ENCODE measurements around the gene SCAMP3. TPM values are rescaled to one million over a fixed set of nuclear protein-coding genes. Genes with fewer than 3 reads are reported as not detected.

SCAMP3 gene
- total RNA-seq, 1 experiment from 2014 or later: 64.2 TPM

- DNase-seq (ENCODE audit: low read depth, low spot score): no peak
- POLR2A ChIA-PET: no interaction called here
- H2AFZ ChIP-seq (ENCODE audit: low read depth, low read length, poor library complexity, severe bottlenecking): no peak overlapping the region
These were observed 47.4 kb upstream of the SCAMP3 start for GRCh38 chr1:155309423-155310021.

DNA sequence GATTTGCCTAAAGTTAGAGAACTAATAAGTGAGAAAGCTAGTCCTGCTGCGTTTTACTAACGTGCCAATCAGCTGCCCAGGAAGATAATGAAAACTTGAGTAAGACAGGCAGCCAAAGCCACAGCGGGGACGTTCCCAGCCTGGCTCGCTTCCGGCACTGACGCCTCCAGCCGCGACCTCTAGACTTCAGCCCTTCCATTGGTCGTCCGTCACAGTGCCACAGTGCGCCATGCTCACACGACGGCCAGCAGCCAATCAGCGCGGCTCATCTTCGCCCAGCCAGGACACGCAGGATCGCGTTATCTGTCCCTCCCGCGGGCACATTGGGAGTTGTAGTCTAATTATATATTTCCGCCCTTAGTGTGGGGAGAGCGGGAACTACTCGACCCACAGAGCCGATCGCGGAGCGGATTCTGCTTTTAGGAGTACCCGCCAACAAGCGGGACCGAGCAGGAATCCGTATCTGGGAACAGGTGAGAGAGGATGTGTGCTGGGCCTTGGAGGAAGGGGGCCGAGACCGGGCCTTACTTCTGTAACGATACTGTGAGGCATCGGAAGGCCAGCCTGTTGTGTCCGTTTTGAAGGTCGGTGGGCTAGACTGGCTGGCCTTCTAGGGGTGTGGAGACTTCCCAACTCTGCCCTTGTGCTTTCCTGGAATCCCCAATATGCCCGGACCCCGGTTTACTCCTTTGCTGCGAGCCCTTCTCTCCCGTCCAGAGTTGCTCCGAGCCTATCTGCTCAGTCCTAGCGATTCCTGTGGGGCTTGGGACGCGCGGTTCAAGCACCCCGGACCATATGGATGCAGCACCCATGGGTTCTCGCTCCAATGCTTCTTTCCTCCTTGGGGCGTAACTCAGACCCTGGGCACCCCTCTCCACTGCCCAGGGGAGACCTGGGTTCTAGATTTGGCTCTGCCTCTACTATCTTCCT, 46.6 kb upstream of the SCAMP3 start, which contains the start of gene FDPS:
Gene FDPS (plus strand): TSS at position 374 of the 930 bp plus-strand sequence. CDS start 924 bp downstream, outside the sequence.
- Histone ChIP-seq H3K4me1 (ENCODE audit: control insufficient read depth in 1 of 2, insufficient read depth in 2 of 2, low read length in 2 of 2) (peaks cover 8 to 26% of the 10 kb centered on the region in 2 experiments; a peak in 3 of 4 replicates), H3K4me3 (replicated peaks in 1 of 2; ENCODE audit: low read depth in 1 of 2, low read length in 2 of 2) (peak within 1 kb of the TSS; percentile 82 to 99), H2AFZ (ENCODE audit: low read depth, low read length, poor library complexity, severe bottlenecking) (no peak within 1 kb of the TSS), H3K9ac (ENCODE audit: low read length) (peak within 1 kb of the TSS; percentile 96), H3K79me2 (ENCODE audit: insufficient read depth, low read length) (peaks cover 47% of the 10 kb centered on the region), H3K9me3 (ENCODE audit: control insufficient read depth in 1 of 2, insufficient read depth in 1 of 2, low read depth in 1 of 2, low read length in 2 of 2) (no peaks in the 10 kb centered on the region), H3K9me2 (ENCODE audit: insufficient read depth) (no peaks in the 10 kb centered on the region), H4K20me1 (ENCODE audit: insufficient read depth) (no peaks in the 10 kb centered on the region), H3K36me3 (ENCODE audit: control insufficient read depth in 1 of 2, insufficient read depth in 2 of 2, low read length in 2 of 2) (peaks cover 0 to 17% of the 10 kb centered on the region in 2 experiments; a peak in 2 of 4 replicates), H3K4me2 (ENCODE audit: low read length) (peak within 1 kb of the TSS; percentile 89), H3K27ac (ENCODE audit: low read depth, low read length) (peak within 1 kb of the TSS; percentile 88), H3K27me3 (ENCODE audit: insufficient read depth, low read length) (no peaks in the 10 kb centered on the region)
- ChIA-PET CTCF (interaction anchor here (0.6 to 1.9 kb wide), 3 partner anchors 15 to 58 kb away, joined by 3 to 12 read pairs (median 7); partner anchors contain the start of gene CLK2), POLR2A (interaction anchor here (0.6 to 1.4 kb wide), 4 partner anchors 15 to 34 kb away, joined by 3 to 5 read pairs (median 4); partner anchors contain the start of gene HCN3), RAD21 (ENCODE audit: low non-redundant PET in 1 of 2, low total read pairs in 2 of 2, uncharacterized antibody in 2 of 2, unreplicated experiment in 2 of 2) (interaction anchor here in 1 of 2 experiments (1.4 kb wide), 1 partner anchor 31 kb away, joined by 8 read pairs; no protein-coding TSS in a partner anchor)
- ATAC-seq (peak; percentile 96), DNase-seq (ENCODE audit: low read depth, low spot score) (peak; percentile 96)
- intact Hi-C loops (cut with micrococcal nuclease): loop anchor here (5.0 kb wide), 1 partner anchor 56 kb away; no protein-coding TSS in a partner anchor
- BruUV-seq (replicated peaks): TSS peak; percentile 94
- TF ChIP-seq POLR2AphosphoS5 (IDR thresholded peaks at IDR 0.05; ENCODE audit: low read depth, low read length) (peak; percentile 86), JUND (IDR thresholded peaks at IDR 0.05) (no peak), ATF3 (IDR thresholded peaks at IDR 0.05) (no peak), EZH2 (IDR thresholded peaks at IDR 0.05) (no peak), CTCF (IDR thresholded peaks at IDR 0.05 in 2 of 3, conservative IDR thresholded peaks at IDR 0.05 in 1 of 3; ENCODE audit: borderline replicate concordance in 1 of 3, insufficient read depth in 1 of 3, low read depth in 2 of 3, low read length in 2 of 3) (no peak), EZH2phosphoT487 (IDR thresholded peaks at IDR 0.05; ENCODE audit: borderline replicate concordance) (no peak), RAD21 (IDR thresholded peaks at IDR 0.05; ENCODE audit: low read depth) (no peak), YY1 (IDR thresholded peaks at IDR 0.05; ENCODE audit: extremely low read depth, insufficient replicate concordance, low read depth, low read length) (peak; percentile 23), ELF1 (IDR thresholded peaks at IDR 0.05; ENCODE audit: borderline replicate concordance, low read depth) (peak; percentile 84; the same call in 1 of the 2 replicates), SRF (IDR thresholded peaks at IDR 0.05; ENCODE audit: low read depth) (no peak; the same call in 1 of the 2 replicates)

More at GRCh38 chr1:155309423-155310021, 47.4 kb upstream of the SCAMP3 start:
- H3K9ac ChIP-seq (ENCODE audit: low read length): peak overlapping the region; percentile 96
- no peaks in the 10 kb centered on the region for H4K20me1 ChIP-seq (ENCODE audit: insufficient read depth)
- peaks cover 8 to 26% of the 10 kb centered on the region in 2 experiments; a peak in 3 of 4 replicates for H3K4me1 ChIP-seq (ENCODE audit: control insufficient read depth in 1 of 2, insufficient read depth in 2 of 2, low read length in 2 of 2)
- H3K4me3 ChIP-seq (replicated peaks in 1 of 2; ENCODE audit: low read depth in 1 of 2, low read length in 2 of 2): peak overlapping the region; percentile 82 to 99
- H3K4me2 ChIP-seq (ENCODE audit: low read length): peak overlapping the region; percentile 89
- H3K9me3 ChIP-seq (ENCODE audit: control insufficient read depth in 1 of 2, insufficient read depth in 1 of 2, low read depth in 1 of 2, low read length in 2 of 2): no peaks in the 10 kb centered on the region
- peak overlapping the region; percentile 88 for H3K27ac ChIP-seq (ENCODE audit: low read depth, low read length)
- H3K9me2 ChIP-seq (ENCODE audit: insufficient read depth): no peaks in the 10 kb centered on the region
- ATAC-seq: peak; percentile 6; the same call in 1 of the 2 replicates
- RAD21 ChIA-PET (ENCODE audit: low non-redundant PET in 1 of 2, low total read pairs in 2 of 2, uncharacterized antibody in 2 of 2, unreplicated experiment in 2 of 2): no interaction called here
- peaks cover 0 to 17% of the 10 kb centered on the region in 2 experiments; a peak in 2 of 4 replicates for H3K36me3 ChIP-seq (ENCODE audit: control insufficient read depth in 1 of 2, insufficient read depth in 2 of 2, low read length in 2 of 2)
- CTCF ChIA-PET: no interaction called here
- H3K27me3 ChIP-seq (ENCODE audit: insufficient read depth, low read length): no peaks in the 10 kb centered on the region
- BruUV-seq (replicated peaks): no TSS peak
- H3K79me2 ChIP-seq (ENCODE audit: insufficient read depth, low read length): peaks cover 47% of the 10 kb centered on the region
- TF ChIP-seq EZH2 (IDR thresholded peaks at IDR 0.05) (no peak), YY1 (IDR thresholded peaks at IDR 0.05; ENCODE audit: extremely low read depth, insufficient replicate concordance, low read depth, low read length) (no peak)
- intact Hi-C loops (cut with micrococcal nuclease): loop anchor here (5.0 kb wide), 1 partner anchor 57 kb away; no protein-coding TSS in a partner anchor
